NT2/D1 (cell line): ENCODE results near the gene SKIDA1.

Source experiments
- SUZ12 ChIP-seq: IDR thresholded peaks from 2 replicates; pipeline ENCODE4 v1.6.1; 2011; ENCODE audit not compliant: insufficient read length, insufficient read depth; ENCODE audit errors: extremely low read depth
- YY1 ChIP-seq: IDR thresholded peaks from 2 replicates; pipeline ENCODE4 v1.6.1; 2011; ENCODE audit not compliant: insufficient read length, insufficient read depth
- ZNF274 ChIP-seq: IDR thresholded peaks from 2 replicates; pipeline ENCODE4 v1.6.1; 2011; ENCODE audit warnings: mild to moderate bottlenecking, low read depth, low read length

DNA sequence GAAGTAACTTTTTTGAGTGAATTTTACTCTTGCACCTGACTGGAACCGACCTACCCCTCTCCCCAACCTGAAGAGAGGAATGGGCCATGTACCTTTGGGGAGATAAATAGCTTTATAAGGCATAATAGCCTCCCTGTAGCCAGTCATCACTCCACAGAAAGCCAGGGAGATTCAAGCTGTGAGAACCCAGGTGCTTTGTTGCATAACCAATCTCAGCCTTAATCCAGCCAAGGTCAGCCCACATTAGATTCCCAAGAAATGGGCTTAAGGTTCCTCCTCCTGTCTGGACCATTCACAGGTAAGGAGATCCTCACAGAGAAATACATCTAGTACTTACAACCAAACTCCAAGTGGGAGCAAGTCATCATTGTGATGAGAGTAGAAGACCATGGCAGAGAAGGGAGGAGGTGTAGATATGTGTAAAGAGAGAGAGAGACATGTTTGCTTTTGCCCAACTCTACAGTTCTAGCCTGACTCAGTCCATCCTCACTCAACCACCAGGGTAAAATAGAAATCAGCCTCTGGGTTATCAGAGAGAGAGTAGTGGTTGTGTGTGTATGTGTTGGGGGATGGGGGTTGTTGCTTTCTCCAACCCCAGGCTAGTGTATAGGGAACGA is 23.6 kb downstream of the SKIDA1 start:
- TF ChIP-seq YY1 = no peak
- no peak for TF ChIP-seq ZNF274
- TF ChIP-seq SUZ12 = no peak
